ENCODE data around the gene MYRIP. TPM values are rescaled to one million over a fixed set of nuclear protein-coding genes. Genes with fewer than 3 reads are reported as not detected.

Gene MYRIP
- total RNA-seq, 4 donors from 2014 or later: 1.6 to 7.1 (median 3.6) TPM

DNA sequence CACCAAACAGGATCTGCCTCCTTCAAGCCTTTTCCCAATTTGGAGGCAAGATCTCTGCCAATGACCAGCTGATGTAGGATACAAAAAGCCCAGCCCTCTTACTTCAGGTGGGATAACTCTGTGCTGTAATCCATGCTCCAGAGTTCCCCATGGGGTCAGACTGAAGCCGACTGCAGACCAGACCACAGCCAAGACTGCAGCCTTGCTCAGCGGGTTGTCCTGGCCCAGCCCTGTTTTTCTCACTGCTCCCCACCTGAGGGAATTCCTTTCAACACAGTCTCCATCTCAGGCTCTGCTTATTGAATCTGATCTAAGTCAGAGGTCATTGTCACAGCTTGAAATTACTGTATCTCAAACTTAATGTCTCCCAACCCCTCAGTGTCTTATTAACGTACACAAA lies 207.0 kb downstream of the MYRIP start:
- no peaks in the 10 kb centered on the region for H3K9me3 ChIP-seq
- 59 to 75% methylated on average over 3 of the region's 3 CpGs for WGBS, 2 donors
- no peaks in the 10 kb centered on the region for H3K36me3 ChIP-seq
- no peaks in the 10 kb centered on the region for H3K4me1 ChIP-seq
- intact Hi-C loops (cut with DNase I): no loop called here
- no peaks in the 10 kb centered on the region for H3K27me3 ChIP-seq
- no peak for DNase-seq
- H3K4me3 ChIP-seq (replicated peaks in 1 of 3): no peak overlapping the region
- TF ChIP-seq POLR2A (IDR thresholded peaks at IDR 0.05): no peak
- TF ChIP-seq, protein P1, sequence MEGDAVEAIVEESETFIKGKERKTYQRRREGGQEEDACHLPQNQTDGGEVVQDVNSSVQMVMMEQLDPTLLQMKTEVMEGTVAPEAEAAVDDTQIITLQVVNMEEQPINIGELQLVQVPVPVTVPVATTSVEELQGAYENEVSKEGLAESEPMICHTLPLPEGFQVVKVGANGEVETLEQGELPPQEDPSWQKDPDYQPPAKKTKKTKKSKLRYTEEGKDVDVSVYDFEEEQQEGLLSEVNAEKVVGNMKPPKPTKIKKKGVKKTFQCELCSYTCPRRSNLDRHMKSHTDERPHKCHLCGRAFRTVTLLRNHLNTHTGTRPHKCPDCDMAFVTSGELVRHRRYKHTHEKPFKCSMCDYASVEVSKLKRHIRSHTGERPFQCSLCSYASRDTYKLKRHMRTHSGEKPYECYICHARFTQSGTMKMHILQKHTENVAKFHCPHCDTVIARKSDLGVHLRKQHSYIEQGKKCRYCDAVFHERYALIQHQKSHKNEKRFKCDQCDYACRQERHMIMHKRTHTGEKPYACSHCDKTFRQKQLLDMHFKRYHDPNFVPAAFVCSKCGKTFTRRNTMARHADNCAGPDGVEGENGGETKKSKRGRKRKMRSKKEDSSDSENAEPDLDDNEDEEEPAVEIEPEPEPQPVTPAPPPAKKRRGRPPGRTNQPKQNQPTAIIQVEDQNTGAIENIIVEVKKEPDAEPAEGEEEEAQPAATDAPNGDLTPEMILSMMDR (IDR thresholded peaks at IDR 0.05): no peak
- no peak overlapping the region for H3K27ac ChIP-seq

DNA sequence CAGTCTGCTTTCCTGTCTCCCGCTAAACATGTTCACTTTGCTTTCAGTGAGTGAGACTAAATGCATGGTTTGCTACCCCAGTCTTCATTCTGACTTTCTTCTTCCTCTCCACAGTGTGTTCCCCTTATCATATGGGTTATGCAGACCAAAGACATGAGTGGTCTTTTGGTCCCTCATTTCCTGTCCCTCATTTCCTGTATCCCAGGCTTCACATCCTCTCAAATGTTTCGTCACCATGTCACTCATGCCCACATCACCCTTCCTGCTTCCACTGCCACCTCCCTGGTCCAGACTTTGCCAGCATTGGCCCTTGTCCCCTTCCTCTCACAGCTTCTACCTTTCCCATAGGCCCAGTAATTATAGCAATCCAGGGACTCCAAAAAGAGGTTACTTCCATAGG lies 209.0 kb downstream of the MYRIP start:
- Histone ChIP-seq H3K4me1 (no peaks in the 10 kb centered on the region), H3K36me3 (no peaks in the 10 kb centered on the region), H3K9me3 (no peaks in the 10 kb centered on the region), H3K27ac (no peak overlapping the region), H3K27me3 (no peaks in the 10 kb centered on the region), H3K4me3 (replicated peaks in 1 of 3) (no peak overlapping the region)
- intact Hi-C loops (cut with DNase I): no loop called here
- TF ChIP-seq, protein P1 (IDR thresholded peaks at IDR 0.05): no peak
- TF ChIP-seq POLR2A (IDR thresholded peaks at IDR 0.05): no peak
- 86 to 92% methylated on average over 2 of the region's 2 CpGs for WGBS, 2 donors
- no peak for DNase-seq

GRCh38 chr3:40019376-40019775 lies 210.0 kb downstream of the MYRIP start:
- H3K27ac ChIP-seq: no peak overlapping the region
- 65 to 71% methylated on average over 3 of the region's 3 CpGs for WGBS, 2 donors
- TF ChIP-seq POLR2A (IDR thresholded peaks at IDR 0.05): no peak
- TF ChIP-seq, protein P1 (IDR thresholded peaks at IDR 0.05): no peak
- H3K27me3 ChIP-seq: no peaks in the 10 kb centered on the region
- H3K36me3 ChIP-seq: no peaks in the 10 kb centered on the region
- H3K4me3 ChIP-seq (replicated peaks in 1 of 3): no peak overlapping the region
- no peaks in the 10 kb centered on the region for H3K9me3 ChIP-seq
- DNase-seq: no peak
- H3K4me1 ChIP-seq: peaks cover 2 to 4% of the 10 kb centered on the region in 2 donors
- intact Hi-C loops (cut with DNase I): no loop called here

- no peaks in the 10 kb centered on the region for H3K36me3 ChIP-seq
- no peak overlapping the region for H3K27ac ChIP-seq
- DNase-seq: no peak
- no peaks in the 10 kb centered on the region for H3K9me3 ChIP-seq
- no peaks in the 10 kb centered on the region for H3K27me3 ChIP-seq
- H3K4me1 ChIP-seq: peaks cover 5% of the 10 kb centered on the region in 2 donors
- no peak overlapping the region for H3K4me3 ChIP-seq (replicated peaks in 1 of 3)
- TF ChIP-seq POLR2A (IDR thresholded peaks at IDR 0.05): no peak
- TF ChIP-seq, protein P1 (IDR thresholded peaks at IDR 0.05): no peak
- 76 to 86% methylated on average over 2 of the region's 2 CpGs for WGBS, 2 donors
- intact Hi-C loops (cut with DNase I): no loop called here
Measured at GRCh38 chr3:40020689-40021088, 211.3 kb downstream of the MYRIP start.

- intact Hi-C loops (cut with DNase I): no loop called here
- no peak for DNase-seq
- Histone ChIP-seq H3K27me3 (no peaks in the 10 kb centered on the region), H3K9me3 (no peaks in the 10 kb centered on the region), H3K36me3 (no peaks in the 10 kb centered on the region), H3K4me1 (peaks cover 5% of the 10 kb centered on the region in 2 donors), H3K27ac (no peak overlapping the region), H3K4me3 (replicated peaks in 1 of 3) (no peak overlapping the region)
- 80 to 89% methylated on average over 1 of the region's 1 CpG for WGBS, 2 donors
- TF ChIP-seq POLR2A (IDR thresholded peaks at IDR 0.05): no peak
- TF ChIP-seq, protein P1 (IDR thresholded peaks at IDR 0.05): no peak
Measured at GRCh38 chr3:40021338-40021737, 211.9 kb downstream of the MYRIP start.

Measured in thyroid gland (tissue), 4 donors.